Suppressor macrophage (primary cell): ENCODE measurements around the gene NLRP7.

ENCODE experiments used
- DNase-seq, 4 experiments: peaks; one replicate each; pipeline ENCODE4 v3.0.0-alpha.2; 2020 to 2022

NLRP7 gene

GRCh38 chr19:54873990-54874389 is 73.3 kb downstream of the NLRP7 start, which contains the start of gene FCAR:
Gene FCAR (plus strand): TSS chr19:54874235. CDS start chr19:54874290, 55 bp downstream.
- DNase-seq = peak; percentile 82 to 92 (median 88)
